C4-2B (cell line): ENCODE measurements around the gene DNAJC13.
"Not testable (repeated sequence)": the region's sequence is repeated elsewhere in the genome, so short reads cannot be mapped to it uniquely, and the experiment has no call there.

Experiments
- H3K27ac ChIP-seq: fragments of 450-650 bp; 2 replicates; pipeline ENCODE4 v1.5.1; 2017
- ZFX ChIP-seq: fragments of 450-650 bp; IDR thresholded peaks from 2 replicates; pipeline ENCODE4 v1.6.1; 2017
- TF ChIP-seq, protein P1 (sequence below): fragments of 450-650 bp; conservative IDR thresholded peaks from 2 replicates; pipeline ENCODE4 v1.5.1; 2017; ENCODE audit warnings: mild to moderate bottlenecking

Gene DNAJC13

DNA sequence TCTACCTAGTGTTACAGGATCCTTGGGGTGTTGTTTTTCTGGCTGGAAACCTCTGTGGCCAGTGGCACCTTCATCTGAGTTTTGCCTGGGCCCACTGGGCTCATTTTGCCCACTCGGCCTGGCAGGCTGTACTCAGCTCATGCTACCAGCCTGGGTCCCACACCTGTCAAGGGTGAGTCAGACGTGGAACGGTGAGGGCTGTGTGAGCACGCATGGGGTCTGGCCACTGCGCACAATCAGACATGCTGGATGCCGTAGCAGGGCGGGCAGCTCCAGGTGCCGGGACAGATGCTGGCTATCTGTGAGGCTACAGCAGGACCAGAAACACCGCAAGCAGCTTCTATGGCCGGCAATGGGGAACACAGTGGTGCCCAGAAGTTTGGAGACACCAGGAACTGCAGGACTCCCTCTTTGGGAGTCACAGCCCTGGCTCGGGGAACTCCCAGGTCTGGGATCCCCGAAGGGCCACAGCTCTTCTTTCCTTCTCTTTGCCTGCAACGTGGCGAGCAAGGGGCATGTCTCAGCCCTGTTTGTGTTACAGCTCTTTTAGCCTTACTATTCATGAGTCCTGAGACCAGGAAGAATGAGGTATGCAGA is 35.9 kb upstream of the DNAJC13 start:
- TF ChIP-seq, protein P1, sequence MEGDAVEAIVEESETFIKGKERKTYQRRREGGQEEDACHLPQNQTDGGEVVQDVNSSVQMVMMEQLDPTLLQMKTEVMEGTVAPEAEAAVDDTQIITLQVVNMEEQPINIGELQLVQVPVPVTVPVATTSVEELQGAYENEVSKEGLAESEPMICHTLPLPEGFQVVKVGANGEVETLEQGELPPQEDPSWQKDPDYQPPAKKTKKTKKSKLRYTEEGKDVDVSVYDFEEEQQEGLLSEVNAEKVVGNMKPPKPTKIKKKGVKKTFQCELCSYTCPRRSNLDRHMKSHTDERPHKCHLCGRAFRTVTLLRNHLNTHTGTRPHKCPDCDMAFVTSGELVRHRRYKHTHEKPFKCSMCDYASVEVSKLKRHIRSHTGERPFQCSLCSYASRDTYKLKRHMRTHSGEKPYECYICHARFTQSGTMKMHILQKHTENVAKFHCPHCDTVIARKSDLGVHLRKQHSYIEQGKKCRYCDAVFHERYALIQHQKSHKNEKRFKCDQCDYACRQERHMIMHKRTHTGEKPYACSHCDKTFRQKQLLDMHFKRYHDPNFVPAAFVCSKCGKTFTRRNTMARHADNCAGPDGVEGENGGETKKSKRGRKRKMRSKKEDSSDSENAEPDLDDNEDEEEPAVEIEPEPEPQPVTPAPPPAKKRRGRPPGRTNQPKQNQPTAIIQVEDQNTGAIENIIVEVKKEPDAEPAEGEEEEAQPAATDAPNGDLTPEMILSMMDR = no peak
- TF ChIP-seq ZFX = no peak
- no peak overlapping the region for H3K27ac ChIP-seq

DNA sequence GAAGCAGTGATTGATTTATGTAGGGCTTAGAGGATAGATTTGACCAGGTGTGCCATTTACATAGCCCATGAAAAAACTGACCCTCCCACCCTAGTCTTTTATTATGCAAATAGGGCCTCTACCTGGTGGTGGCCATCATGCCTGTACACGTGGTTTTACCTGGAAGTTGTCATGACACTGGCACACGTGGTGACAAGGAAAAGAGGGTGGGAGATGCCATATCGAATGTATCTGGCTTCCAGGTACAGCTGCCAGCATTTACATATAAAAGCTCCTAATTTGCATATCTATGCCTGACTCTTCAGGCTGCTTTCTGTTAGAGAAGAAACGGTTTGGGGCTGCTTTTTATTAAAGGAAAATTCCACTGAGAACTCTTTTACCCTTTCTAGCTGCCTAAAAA is 35.0 kb upstream of the DNAJC13 start:
- no peak overlapping the region for H3K27ac ChIP-seq
- no peak for TF ChIP-seq ZFX
- TF ChIP-seq, protein P1 = no peak

DNA sequence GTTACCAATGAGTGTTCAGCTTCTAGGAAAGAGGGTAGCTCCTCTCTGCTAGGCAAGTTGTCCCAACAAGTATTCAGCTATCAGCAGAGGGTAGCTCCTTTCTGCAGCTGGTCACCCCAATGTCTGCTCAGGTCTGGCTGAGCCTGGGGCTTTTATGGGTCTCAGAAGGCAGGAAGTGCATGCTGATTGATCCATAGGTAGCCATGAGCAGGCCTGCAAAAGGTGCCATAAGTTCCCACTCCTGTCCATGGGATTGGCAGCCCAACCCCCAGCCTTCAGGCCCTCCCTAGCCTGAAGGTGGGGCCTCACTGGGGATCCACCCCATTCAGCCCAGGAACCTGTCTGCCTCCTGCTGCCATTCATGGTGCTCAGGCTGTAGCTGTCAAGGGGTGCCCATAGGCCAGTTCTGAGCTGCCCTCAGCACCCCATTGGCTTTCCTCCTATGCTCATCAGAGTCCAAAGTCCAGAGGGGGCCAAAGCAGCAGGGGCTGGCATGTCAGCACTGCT is 34.6 kb upstream of the DNAJC13 start:
- no peak for TF ChIP-seq ZFX
- TF ChIP-seq, protein P1 = no peak
- no peak overlapping the region for H3K27ac ChIP-seq

DNA sequence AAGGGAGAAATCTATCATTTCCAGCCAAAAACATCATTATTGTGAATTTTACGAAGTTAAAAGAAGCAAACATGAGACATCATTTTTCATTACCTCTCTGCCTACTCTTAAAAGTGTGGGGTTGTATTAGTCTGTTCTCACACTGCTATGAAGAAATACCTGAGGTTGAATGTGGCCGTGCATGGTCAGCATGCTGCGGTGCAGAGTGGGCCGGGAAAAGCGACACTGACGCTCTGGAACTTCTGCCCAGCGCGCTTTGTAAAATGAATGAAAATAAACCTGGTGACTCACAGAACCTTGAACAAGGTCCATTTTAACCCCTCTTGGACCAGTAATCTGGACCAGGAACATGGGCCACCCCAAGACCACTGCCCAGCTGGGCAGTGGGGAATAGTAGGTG is 31.0 kb upstream of the DNAJC13 start:
- TF ChIP-seq, protein P1 = no peak
- no peak for TF ChIP-seq ZFX
- H3K27ac ChIP-seq = no peak overlapping the region

DNA sequence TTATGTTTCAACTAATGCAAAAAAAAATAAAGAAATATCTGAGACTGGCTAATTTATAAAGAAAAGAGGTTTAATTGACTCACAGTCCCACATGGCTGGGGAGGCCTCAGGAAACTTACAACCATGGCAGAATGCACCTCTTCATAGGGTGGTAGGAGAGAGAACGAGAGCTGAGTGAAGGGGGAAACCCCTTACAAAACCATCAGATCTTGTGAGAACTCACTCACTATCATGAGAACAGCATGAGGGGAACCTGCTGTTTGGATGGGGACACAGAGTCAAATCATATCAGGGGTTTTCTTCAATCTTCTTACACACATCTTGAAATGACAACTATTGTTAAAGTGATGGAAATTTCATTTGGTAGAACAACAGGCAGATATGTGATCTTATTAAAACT is 24.6 kb upstream of the DNAJC13 start:
- H3K27ac ChIP-seq = not testable (repeated sequence)

DNA sequence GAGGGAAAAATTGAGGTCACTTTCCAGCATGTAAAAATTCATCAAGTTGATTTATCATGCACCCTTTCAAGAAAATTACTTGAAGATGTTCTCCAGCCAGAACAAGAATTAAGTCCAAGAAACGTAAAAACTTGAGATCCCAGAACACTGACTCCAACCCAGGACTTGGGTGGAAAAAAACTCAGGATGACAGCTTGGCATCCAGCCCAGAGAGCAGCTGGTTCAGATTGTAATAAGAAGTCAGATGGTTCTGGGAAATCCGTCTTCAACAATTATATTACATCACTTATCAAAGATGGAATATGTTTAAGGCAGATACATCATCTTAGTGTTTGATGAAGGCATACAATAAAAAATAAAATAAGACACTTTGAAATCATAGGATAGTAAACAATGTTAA is 23.0 kb upstream of the DNAJC13 start:
- H3K27ac ChIP-seq = no peak overlapping the region
- TF ChIP-seq, protein P1 = no peak
- TF ChIP-seq ZFX = no peak

DNA sequence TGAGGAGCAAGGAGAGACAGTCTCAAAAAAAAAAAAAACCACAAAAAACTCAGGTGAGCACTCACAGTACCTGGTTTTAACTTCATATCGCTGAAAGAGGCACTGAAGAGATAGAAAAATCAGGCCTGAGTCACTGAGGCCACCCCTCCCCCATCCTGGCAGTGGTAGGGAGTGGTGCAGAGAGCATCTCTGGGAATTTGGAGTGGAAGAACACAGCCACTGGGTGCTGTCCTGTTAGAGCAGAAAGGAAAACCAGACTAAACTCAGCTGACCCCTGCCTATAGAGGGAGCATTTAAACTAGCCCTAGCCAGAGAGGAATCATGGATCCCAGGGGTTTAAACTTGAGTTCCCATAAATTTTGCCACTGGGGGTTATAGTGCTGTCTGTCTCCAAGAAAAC is 22.2 kb upstream of the DNAJC13 start:
- H3K27ac ChIP-seq = no peak overlapping the region
- TF ChIP-seq, protein P1 = no peak
- TF ChIP-seq ZFX = no peak

DNA sequence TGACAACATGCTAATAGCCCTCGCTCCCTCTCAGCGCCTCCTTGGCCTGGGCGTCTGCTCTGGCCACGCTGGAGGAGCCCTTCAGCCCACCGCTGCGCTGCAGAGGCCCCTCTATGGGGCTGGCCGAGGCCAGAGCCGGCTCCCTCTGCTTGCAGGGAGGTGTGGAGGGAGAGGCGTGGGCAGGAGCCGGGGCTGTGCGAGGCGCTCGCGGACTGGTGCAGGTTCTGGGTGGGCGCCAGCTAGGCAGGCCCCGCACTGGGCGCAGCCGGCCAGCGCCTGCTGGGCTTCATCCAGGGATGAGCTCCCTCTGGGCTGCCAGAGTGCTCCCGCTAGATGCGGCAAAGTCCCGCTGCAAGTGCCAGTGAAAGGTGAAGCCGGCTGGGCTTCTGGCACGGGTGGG is 21.0 kb upstream of the DNAJC13 start:
- no peak for TF ChIP-seq ZFX
- no peak overlapping the region for H3K27ac ChIP-seq

DNA sequence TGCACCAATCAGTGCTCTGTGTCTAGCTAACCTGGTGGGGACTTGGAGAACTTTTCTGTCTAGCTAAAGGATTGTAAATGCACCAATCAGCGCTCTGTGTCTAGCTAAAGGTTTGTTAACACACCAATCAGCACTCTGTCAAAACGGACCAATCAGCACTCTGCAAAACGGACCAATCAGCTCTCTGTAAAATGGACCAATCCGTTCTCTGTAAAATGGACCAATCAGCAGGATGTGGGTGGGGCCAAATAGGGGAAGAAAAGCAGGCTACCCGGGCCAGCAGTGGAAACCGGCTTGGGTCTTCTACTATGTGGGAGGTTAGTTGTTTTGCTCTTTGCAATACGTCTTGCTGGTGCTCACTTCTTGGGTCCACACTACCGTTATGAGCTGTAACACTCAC is 20.5 kb upstream of the DNAJC13 start:
- H3K27ac ChIP-seq = not testable (repeated sequence)
